DMS 273 treated with DMSO at 0.1 percent for 48 hours (cell line): Measurements from ENCODE around the gene DRAP1.

ENCODE experiments used
- DNase-seq: peaks from one replicate; lab custom pipeline; 2025; lab: John Stamatoyannopoulos, UW

Gene DRAP1

GRCh38 chr11:65961267-65962140 lies 42.3 kb downstream of the DRAP1 start, which contains the start of gene SART1:
TSS of gene SART1 (plus strand) at chr11:65961734. CDS start at chr11:65961781, 47 bp downstream.
- peak; percentile 85 for DNase-seq

GRCh38 chr11:65962141-65962564 lies 42.9 kb downstream of the DRAP1 start:
- no peak for DNase-seq

GRCh38 chr11:65964906-65965305 lies 45.7 kb downstream of the DRAP1 start:
- no peak for DNase-seq

- peak; percentile 2 for DNase-seq
Measured at GRCh38 chr11:65965986-65966762, 46.9 kb downstream of the DRAP1 start.

- no peak for DNase-seq
Measured at GRCh38 chr11:65967329-65967934, 48.2 kb downstream of the DRAP1 start.

- DNase-seq, result no peak
Measured at GRCh38 chr11:65968600-65969482, 49.6 kb downstream of the DRAP1 start.
